Heart right ventricle (tissue), 16 donors: ENCODE measurements around the gene C1QTNF9B. TPM values are rescaled to one million over a fixed set of nuclear protein-coding genes. Genes with fewer than 3 reads are reported as not detected.

Source experiments
- ATAC-seq, 8 donors: fragments of 200-7000 bp; cut with Tn5 transposase; one replicate each; pipeline ENCODE4 v1.9.1; 2020; ENCODE audit warnings: mild to moderate bottlenecking in 8 of 8, moderate library complexity in 8 of 8, moderate number of reproducible peaks in 1 of 8
- DNase-seq, 2 donors: peaks; one replicate each; pipeline ENCODE4 v3.0.0-alpha.2; 2020
- H3K27ac ChIP-seq, 10 donors: fragments of 200-600 bp; sonication (generic) in 2 of 10; one replicate each; pipeline versions ENCODE4 v1.5.0 to v1.8.0; 2020 to 2022; ENCODE audit warnings: mild to moderate bottlenecking in 3 of 10
- H3K27me3 ChIP-seq, 7 donors: fragments of 200-600 bp; one replicate each; pipeline ENCODE4 v1.8.0; 2021 to 2022; ENCODE audit warnings: mild to moderate bottlenecking in 2 of 7
- H3K36me3 ChIP-seq, 9 donors: fragments of 200-600 bp; sonication (generic) in 1 of 9; one replicate each; pipeline versions ENCODE4 v1.5.0 to v1.8.0; 2020 to 2022; ENCODE audit warnings: mild to moderate bottlenecking in 2 of 9
- H3K4me1 ChIP-seq, 9 donors: fragments of 200-600 bp; sonication (generic) in 1 of 9; one replicate each; pipeline versions ENCODE4 v1.5.0 to v1.8.0; 2020 to 2022; ENCODE audit warnings: mild to moderate bottlenecking in 4 of 9
- H3K4me3 ChIP-seq, 10 donors: fragments of 200-600 bp; sonication (generic) in 2 of 10; one replicate each; pipeline versions ENCODE4 v1.5.0 to v1.8.0; 2020 to 2022; ENCODE audit warnings: mild to moderate bottlenecking in 7 of 10, moderate library complexity in 2 of 10
- H3K9me3 ChIP-seq, 11 donors: fragments of 200-600 bp in 10 of 11; sonication (generic) in 2 of 11; one replicate each; pipeline versions ENCODE4 v1.5.0 to v1.8.0; 2013 to 2022; ENCODE audit warnings: mild to moderate bottlenecking in 2 of 11, control low read depth in 1 of 11, moderate library complexity in 1 of 11
- WGBS, 2 donors: extraction: QIAGEN DNeasy Blood & Tissue Kit; methylation state at CpG; one replicate each; pipeline ENCODE4 v1.1.7; 2013; ENCODE audit warnings: inconsistent platforms in 1 of 2; 5-methylcytosine and 5-hydroxymethylcytosine counted together
- intact Hi-C, 10 donors: fragments of 100-400 bp; cut with DNase I; formaldehyde crosslinking; loops; one replicate each; pipeline versions ENCODE4 v1.11.1 to v1.14.2; 2022
- polyA plus RNA-seq, 2 donors: library from polyadenylated mRNA; stranded (reverse); fragments of 200-250 nt; gene quantifications; one replicate each; pipeline ENCODE4 v1.2.3, GENCODE V29; 2013
- total RNA-seq, 10 donors: library from RNA; stranded (reverse); fragmentation: NEBNext Ultra II Directional in 3 of 10; extraction: Animal tissue kit (Norgen Biotek cat#: 25700) in 3 of 10; gene quantifications; one replicate each; pipeline versions ENCODE4 v1.2.1 to v1.2.4, GENCODE V29; 2021 to 2023
- TF ChIP-seq, protein P1 (sequence below), 9 donors: fragments of 200-600 bp; sonication (generic) in 2 of 9; IDR thresholded peaks; one replicate each; pipeline versions ENCODE4 v1.5.0 to v1.8.0; 2021 to 2022; ENCODE audit warnings: antibody characterized with exemption in 9 of 9, mild to moderate bottlenecking in 5 of 9, moderate library complexity in 1 of 9
- donor health status: Arrhythmogenic right ventricular cardiomyopathy.
- donor health status: ischemic (EF 13 %, LVEDD 7.1; RV severe dilation, severe dysfunction).
- donor health status: healthy with polysubstance abuse.
- donor health status: DM: no; HTN: yes; CAD: no.
- donor health status: DM: no; HTN: no; CAD: no.
- donor health status: ischemic (EF 25% LVEDD 6.9; RV normal size, moderate dysfunction).
- donor health status: ischemic (EF 25% LVEDD 5.7; RV mildly dilated, moderate dysfunction).
- donor health status: healthy.
- donor health status: DM: yes; HTN: yes; CAD: no.
- donor health status: Ischemic cardiomyopathy.
- donor health status: ischemic (EF 35%, LVEDD 5.7; RV mildly dilated, moderate dysfunction).
- donor health status: nonischemic (EF 11% LVEDD 7.7; RV severe dilation, severe dysfunction).
- donor health status: DM: yes; HTN: yes; CAD: no.
- donor health status: PGD.
- donor health status: ischemic (EF 29% LVEDD 5.4; RV normal size, mild dysfunction).
- donor health status: nonischemic (EF 23%, LVEDD 6.1; RV moderate dilation, normal function).

The C1QTNF9B gene
- total and polyA plus RNA-seq, 12 donors = 0.44 to 3.1 (median 1.4) TPM; not detected in 2

DNA sequence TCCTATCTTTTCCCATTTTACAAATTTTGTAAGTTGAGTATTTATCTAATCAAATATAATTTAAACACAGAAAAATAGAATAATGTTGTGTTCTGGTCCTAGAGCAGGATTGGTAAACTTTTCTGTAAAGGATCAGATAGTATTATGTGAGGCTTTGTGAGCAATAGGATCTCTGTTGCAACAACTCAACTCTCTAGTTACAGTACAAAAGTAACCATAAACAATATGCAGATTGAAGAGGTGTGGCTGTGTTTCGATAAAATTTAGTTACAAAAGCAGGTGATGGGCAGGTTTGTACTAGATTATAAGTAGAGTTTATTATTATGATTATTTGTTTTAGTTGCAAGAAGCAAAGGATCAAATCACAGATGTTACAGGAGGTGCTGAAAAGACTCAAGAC lies 15.2 kb upstream of the C1QTNF9B start:
- Histone ChIP-seq H3K27ac (no peak overlapping the region), H3K9me3 (no peaks in the 10 kb centered on the region), H3K36me3 (no peaks in the 10 kb centered on the region), H3K4me1 (no peaks in the 10 kb centered on the region), H3K27me3 (peaks cover 0 to 31% (median 14%) of the 10 kb centered on the region in 7 donors), H3K4me3 (no peak overlapping the region)
- intact Hi-C loops = loop anchor here in 1 of 10 donors (10.0 kb wide), 1 partner anchor 312 kb away; no protein-coding TSS in a partner anchor
- no peak for DNase-seq
- ATAC-seq = no peak
- TF ChIP-seq, protein P1, sequence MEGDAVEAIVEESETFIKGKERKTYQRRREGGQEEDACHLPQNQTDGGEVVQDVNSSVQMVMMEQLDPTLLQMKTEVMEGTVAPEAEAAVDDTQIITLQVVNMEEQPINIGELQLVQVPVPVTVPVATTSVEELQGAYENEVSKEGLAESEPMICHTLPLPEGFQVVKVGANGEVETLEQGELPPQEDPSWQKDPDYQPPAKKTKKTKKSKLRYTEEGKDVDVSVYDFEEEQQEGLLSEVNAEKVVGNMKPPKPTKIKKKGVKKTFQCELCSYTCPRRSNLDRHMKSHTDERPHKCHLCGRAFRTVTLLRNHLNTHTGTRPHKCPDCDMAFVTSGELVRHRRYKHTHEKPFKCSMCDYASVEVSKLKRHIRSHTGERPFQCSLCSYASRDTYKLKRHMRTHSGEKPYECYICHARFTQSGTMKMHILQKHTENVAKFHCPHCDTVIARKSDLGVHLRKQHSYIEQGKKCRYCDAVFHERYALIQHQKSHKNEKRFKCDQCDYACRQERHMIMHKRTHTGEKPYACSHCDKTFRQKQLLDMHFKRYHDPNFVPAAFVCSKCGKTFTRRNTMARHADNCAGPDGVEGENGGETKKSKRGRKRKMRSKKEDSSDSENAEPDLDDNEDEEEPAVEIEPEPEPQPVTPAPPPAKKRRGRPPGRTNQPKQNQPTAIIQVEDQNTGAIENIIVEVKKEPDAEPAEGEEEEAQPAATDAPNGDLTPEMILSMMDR (IDR thresholded peaks at IDR 0.05) = no peak
- WGBS, 2 donors = 80 to 89% methylated on average over 1 of the region's 1 CpG

DNA sequence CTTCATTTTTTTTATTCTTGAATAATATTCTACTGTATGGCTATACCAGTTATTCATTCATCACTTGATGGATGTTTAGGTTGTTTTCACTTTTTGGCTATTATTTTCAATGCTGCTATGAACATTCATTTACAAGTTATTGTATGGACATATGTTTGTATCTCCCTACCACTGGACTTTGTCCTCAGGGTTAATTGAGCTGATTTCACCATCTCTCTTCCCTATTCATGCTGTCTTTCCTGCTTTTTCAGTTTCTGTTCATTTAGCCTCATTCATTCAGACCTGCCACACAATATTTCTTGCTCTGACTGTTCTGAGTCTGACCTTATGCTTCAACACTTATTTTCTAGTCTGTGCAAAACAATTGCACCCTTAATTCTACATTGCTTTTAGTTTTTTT lies 12.3 kb upstream of the C1QTNF9B start:
- Histone ChIP-seq H3K4me1 (no peaks in the 10 kb centered on the region), H3K9me3 (no peaks in the 10 kb centered on the region), H3K4me3 (no peak overlapping the region), H3K27me3 (peaks cover 0 to 6% (median 4%) of the 10 kb centered on the region in 7 donors), H3K36me3 (no peaks in the 10 kb centered on the region), H3K27ac (no peak overlapping the region)
- TF ChIP-seq, protein P1 (IDR thresholded peaks at IDR 0.05) = no peak
- intact Hi-C loops = loop anchor here in 1 of 10 donors (10.0 kb wide), 1 partner anchor 315 kb away; no protein-coding TSS in a partner anchor
- no peak for DNase-seq
- no peak for ATAC-seq

DNA sequence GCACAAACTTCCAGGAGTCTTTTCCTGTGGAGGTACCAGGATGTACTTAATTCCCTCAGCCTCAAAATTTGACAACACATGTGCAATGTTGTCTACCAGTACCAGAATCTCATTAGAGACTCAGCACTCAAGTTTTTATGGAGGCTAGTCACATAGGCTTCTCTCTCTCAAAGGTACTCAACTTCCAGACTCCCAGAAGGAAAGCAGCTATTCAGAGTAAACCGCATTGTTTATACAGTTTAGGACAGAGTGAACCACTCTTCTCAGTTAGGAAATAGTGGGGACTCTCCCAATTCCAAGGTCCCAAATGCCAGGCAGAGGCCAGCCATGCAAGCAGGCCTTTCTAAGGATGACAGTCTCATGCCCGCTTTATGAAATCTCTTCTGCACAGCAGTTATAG lies 8.5 kb upstream of the C1QTNF9B start:
- no peaks in the 10 kb centered on the region for H3K9me3 ChIP-seq
- no peak for DNase-seq
- ATAC-seq = no peak
- H3K4me1 ChIP-seq = peaks cover 6 to 18% (median 11%) of the 10 kb centered on the region in 9 donors
- WGBS, 2 donors = 92 to 99% methylated on average over 2 of the region's 2 CpGs
- no peak overlapping the region for H3K4me3 ChIP-seq
- peaks cover 9 to 43% (median 25%) of the 10 kb centered on the region in 7 donors for H3K27me3 ChIP-seq
- intact Hi-C loops = no loop called here
- H3K27ac ChIP-seq = no peak overlapping the region
- H3K36me3 ChIP-seq = no peaks in the 10 kb centered on the region
- TF ChIP-seq, protein P1 (IDR thresholded peaks at IDR 0.05) = no peak

DNA sequence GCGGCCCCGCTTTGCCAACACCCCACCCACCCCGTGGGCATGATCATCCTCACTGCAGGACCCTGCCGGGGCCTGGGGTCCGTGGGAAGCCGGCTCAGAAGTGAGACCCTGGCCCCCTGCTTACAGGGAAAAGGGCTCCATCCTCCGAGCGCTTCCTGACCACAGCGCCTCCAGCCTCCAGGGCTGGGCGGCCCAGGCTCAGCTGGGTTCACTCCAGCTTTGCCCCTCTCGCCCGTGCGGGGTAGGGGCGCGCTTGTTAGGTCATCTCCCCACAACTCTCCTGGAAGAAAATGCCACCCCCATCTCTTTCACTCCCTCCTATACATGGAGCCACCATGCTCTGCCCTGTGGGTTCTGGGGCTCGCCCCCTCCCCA lies 6.6 kb upstream of the C1QTNF9B start:
- peak in 5 of 8 donors; percentile 5 to 57 (median 18) for ATAC-seq
- TF ChIP-seq, protein P1 (IDR thresholded peaks at IDR 0.05) = no peak
- H3K27me3 ChIP-seq = peaks cover 9 to 45% (median 25%) of the 10 kb centered on the region in 7 donors
- peak overlapping the region in 5 of 10 donors; percentile 22 to 45 (median 42) for H3K4me3 ChIP-seq
- H3K4me1 ChIP-seq = peaks cover 6 to 25% (median 11%) of the 10 kb centered on the region in 9 donors
- 49 to 53% methylated on average over 16 of the region's 16 CpGs for WGBS, 2 donors
- no peak for DNase-seq
- no peaks in the 10 kb centered on the region for H3K36me3 ChIP-seq
- no peak overlapping the region for H3K27ac ChIP-seq
- no peaks in the 10 kb centered on the region for H3K9me3 ChIP-seq
- intact Hi-C loops = no loop called here
